HUES6 (cell line): ENCODE data around the gene DLX4.

Experiments used
- H3K27ac ChIP-seq: 2 replicates; pipeline ENCODE4 v1.7.0; 2013; ENCODE audit warnings: low read depth, mild to moderate bottlenecking, low read length, inconsistent platforms
- H3K27me3 ChIP-seq: 2 replicates; pipeline ENCODE4 v1.6.1; 2013; ENCODE audit warnings: low read length; ENCODE audit not compliant: control insufficient read depth, insufficient read depth
- H3K36me3 ChIP-seq: 2 replicates; pipeline ENCODE4 v1.6.1; 2013; ENCODE audit warnings: low read length; ENCODE audit not compliant: control insufficient read depth, insufficient read depth
- H3K4me1 ChIP-seq: 2 replicates; pipeline ENCODE4 v1.6.1; 2013; ENCODE audit warnings: low read length; ENCODE audit not compliant: control insufficient read depth, insufficient read depth
- H3K4me3 ChIP-seq: 2 replicates; pipeline ENCODE4 v1.5.1; 2013; ENCODE audit warnings: low read depth, low read length
- H3K9ac ChIP-seq: one replicate; pipeline ENCODE4 v1.6.1; 2013; ENCODE audit warnings: mild to moderate bottlenecking, low read length
- H3K9me3 ChIP-seq: 2 replicates; pipeline ENCODE4 v1.6.1; 2013; ENCODE audit warnings: low read depth, low read length; ENCODE audit not compliant: control insufficient read depth, insufficient read depth

The DLX4 gene

GRCh38 chr17:49990331-49990730 is 21.3 kb downstream of the DLX4 start:
- H3K27ac ChIP-seq = no peak overlapping the region
- H3K27me3 ChIP-seq = peaks cover 100% of the 10 kb centered on the region
- H3K36me3 ChIP-seq = no peaks in the 10 kb centered on the region
- peaks cover 32% of the 10 kb centered on the region for H3K4me1 ChIP-seq
- no peak overlapping the region for H3K4me3 ChIP-seq
- no peak overlapping the region for H3K9ac ChIP-seq
- H3K9me3 ChIP-seq = no peaks in the 10 kb centered on the region

- Histone ChIP-seq H3K4me1 (peaks cover 34% of the 10 kb centered on the region), H3K36me3 (no peaks in the 10 kb centered on the region), H3K9me3 (no peaks in the 10 kb centered on the region), H3K4me3 (no peak overlapping the region), H3K27me3 (peaks cover 100% of the 10 kb centered on the region), H3K27ac (no peak overlapping the region), H3K9ac (no peak overlapping the region)
Measured at GRCh38 chr17:49990921-49991320, 21.9 kb downstream of the DLX4 start.

GRCh38 chr17:49991409-49991808 is 22.4 kb downstream of the DLX4 start:
- no peaks in the 10 kb centered on the region for H3K36me3 ChIP-seq
- peaks cover 100% of the 10 kb centered on the region for H3K27me3 ChIP-seq
- no peak overlapping the region for H3K27ac ChIP-seq
- no peak overlapping the region for H3K9ac ChIP-seq
- no peaks in the 10 kb centered on the region for H3K9me3 ChIP-seq
- no peak overlapping the region for H3K4me3 ChIP-seq
- peaks cover 34% of the 10 kb centered on the region for H3K4me1 ChIP-seq

- Histone ChIP-seq H3K27me3 (peaks cover 100% of the 10 kb centered on the region), H3K9me3 (no peaks in the 10 kb centered on the region), H3K36me3 (no peaks in the 10 kb centered on the region), H3K4me1 (peaks cover 34% of the 10 kb centered on the region), H3K9ac (no peak overlapping the region), H3K27ac (no peak overlapping the region), H3K4me3 (peak overlapping the region; percentile 53; the same call in 1 of the 2 replicates)
Measured at GRCh38 chr17:49992191-49992932, 23.4 kb downstream of the DLX4 start.

GRCh38 chr17:49992933-49993422 is 24.0 kb downstream of the DLX4 start:
- Histone ChIP-seq H3K27ac (no peak overlapping the region), H3K36me3 (no peaks in the 10 kb centered on the region), H3K9ac (no peak overlapping the region), H3K4me1 (peaks cover 28% of the 10 kb centered on the region), H3K9me3 (no peaks in the 10 kb centered on the region), H3K4me3 (peak overlapping the region; percentile 53), H3K27me3 (peaks cover 100% of the 10 kb centered on the region)

- peak overlapping the region; percentile 36 for H3K9ac ChIP-seq
- no peak overlapping the region for H3K27ac ChIP-seq
- H3K4me1 ChIP-seq = peaks cover 26% of the 10 kb centered on the region
- peak overlapping the region; percentile 53 for H3K4me3 ChIP-seq
- H3K27me3 ChIP-seq = peaks cover 96% of the 10 kb centered on the region
- no peaks in the 10 kb centered on the region for H3K9me3 ChIP-seq
- H3K36me3 ChIP-seq = no peaks in the 10 kb centered on the region
Measured at GRCh38 chr17:49993423-49994060, 24.6 kb downstream of the DLX4 start.

- no peaks in the 10 kb centered on the region for H3K9me3 ChIP-seq
- H3K4me3 ChIP-seq = peak overlapping the region; percentile 53
- no peaks in the 10 kb centered on the region for H3K36me3 ChIP-seq
- peaks cover 88% of the 10 kb centered on the region for H3K27me3 ChIP-seq
- no peak overlapping the region for H3K9ac ChIP-seq
- peaks cover 30% of the 10 kb centered on the region for H3K4me1 ChIP-seq
- H3K27ac ChIP-seq = no peak overlapping the region
Measured at GRCh38 chr17:49994085-49995054, 25.4 kb downstream of the DLX4 start.

- H3K4me1 ChIP-seq = peaks cover 30% of the 10 kb centered on the region
- no peaks in the 10 kb centered on the region for H3K36me3 ChIP-seq
Measured at GRCh38 chr17:49995055-49995738, 26.2 kb downstream of the DLX4 start, which contains the start of gene DLX3. DLX3 (minus strand) TSS chr17:49995224; CDS start chr17:49994998, 226 bp downstream.

GRCh38 chr17:49996121-49996494 is 27.1 kb downstream of the DLX4 start:
- H3K9me3 ChIP-seq = no peaks in the 10 kb centered on the region
- H3K4me1 ChIP-seq = peaks cover 30% of the 10 kb centered on the region
- peaks cover 88% of the 10 kb centered on the region for H3K27me3 ChIP-seq
- 0 out of 2 replicates have a peak overlapping the region, but pooled peaks have one; percentile 66 for H3K4me3 ChIP-seq
- no peaks in the 10 kb centered on the region for H3K36me3 ChIP-seq
- H3K9ac ChIP-seq = no peak overlapping the region
- no peak overlapping the region for H3K27ac ChIP-seq

More at GRCh38 chr17:49995055-49995738, 26.2 kb downstream of the DLX4 start, which contains the start of gene DLX3:
- peak within 1 kb of the TSS; percentile 53 for H3K4me3 ChIP-seq
- H3K27me3 ChIP-seq = peaks cover 88% of the 10 kb centered on the region
- H3K27ac ChIP-seq = no peak within 1 kb of the TSS
- H3K9me3 ChIP-seq = no peaks in the 10 kb centered on the region
- H3K9ac ChIP-seq = no peak within 1 kb of the TSS
